IPS-18a (cell line): ENCODE measurements around the gene EFCAB12.
"Not testable (repeated sequence)": the region's sequence is repeated elsewhere in the genome, so short reads cannot be mapped to it uniquely, and the experiment has no call there.

Experiments
- H3K27ac ChIP-seq: one replicate; pipeline ENCODE4 v1.5.1; 2013; ENCODE audit warnings: low read length
- H3K27me3 ChIP-seq: one replicate; pipeline ENCODE4 v1.6.1; 2013; ENCODE audit warnings: mild to moderate bottlenecking, low read length; ENCODE audit not compliant: control insufficient read depth, insufficient read depth
- H3K36me3 ChIP-seq: one replicate; pipeline ENCODE4 v1.6.1; 2013; ENCODE audit warnings: low read depth, low read length; ENCODE audit not compliant: control insufficient read depth
- H3K4me1 ChIP-seq: one replicate; pipeline ENCODE4 v1.6.1; 2013; ENCODE audit warnings: low read depth, low read length; ENCODE audit not compliant: control insufficient read depth
- H3K4me3 ChIP-seq: one replicate; pipeline ENCODE4 v1.5.1; 2013; ENCODE audit warnings: low read length
- H3K9ac ChIP-seq: one replicate; pipeline ENCODE4 v1.6.1; 2013; ENCODE audit warnings: mild to moderate bottlenecking, low read length, moderate library complexity
- H3K9me3 ChIP-seq: one replicate; pipeline ENCODE4 v1.6.1; 2013; ENCODE audit warnings: low read depth, low read length; ENCODE audit not compliant: control insufficient read depth

Gene EFCAB12

GRCh38 chr3:129387487-129387886 is 40.9 kb downstream of the EFCAB12 start:
- Histone ChIP-seq H3K4me3 (no peak overlapping the region), H3K9me3 (no peaks in the 10 kb centered on the region), H3K27ac (no peak overlapping the region), H3K27me3 (no peaks in the 10 kb centered on the region), H3K9ac (no peak overlapping the region), H3K36me3 (peaks cover 40% of the 10 kb centered on the region), H3K4me1 (no peaks in the 10 kb centered on the region)

- no peak overlapping the region for H3K4me3 ChIP-seq
- peaks cover 35% of the 10 kb centered on the region for H3K36me3 ChIP-seq
- no peaks in the 10 kb centered on the region for H3K27me3 ChIP-seq
- H3K9me3 ChIP-seq: no peaks in the 10 kb centered on the region
- no peak overlapping the region for H3K9ac ChIP-seq
- H3K27ac ChIP-seq: no peak overlapping the region
- H3K4me1 ChIP-seq: no peaks in the 10 kb centered on the region
Measured at GRCh38 chr3:129386984-129387383, 41.5 kb downstream of the EFCAB12 start.

- H3K9ac ChIP-seq, H3K27me3 ChIP-seq, H3K27ac ChIP-seq, H3K4me1 ChIP-seq, H3K9me3 ChIP-seq, H3K4me3 ChIP-seq: not testable (repeated sequence)
- peaks cover 22% of the 10 kb centered on the region for H3K36me3 ChIP-seq
Measured at GRCh38 chr3:129385507-129385906, 42.9 kb downstream of the EFCAB12 start.

- Histone ChIP-seq H3K4me3 (no peak overlapping the region), H3K9ac (no peak overlapping the region), H3K27me3 (no peaks in the 10 kb centered on the region), H3K36me3 (peaks cover 19% of the 10 kb centered on the region), H3K27ac (no peak overlapping the region), H3K9me3 (no peaks in the 10 kb centered on the region), H3K4me1 (no peaks in the 10 kb centered on the region)
Measured at GRCh38 chr3:129384594-129385323, 43.7 kb downstream of the EFCAB12 start.

- not testable (repeated sequence) for H3K27me3 ChIP-seq, H3K9me3 ChIP-seq, H3K27ac ChIP-seq, H3K4me3 ChIP-seq, H3K4me1 ChIP-seq, H3K9ac ChIP-seq
- H3K36me3 ChIP-seq: peaks cover 13% of the 10 kb centered on the region
Measured at GRCh38 chr3:129384103-129384502, 44.3 kb downstream of the EFCAB12 start.

GRCh38 chr3:129383292-129383860 is 45.1 kb downstream of the EFCAB12 start:
- no peaks in the 10 kb centered on the region for H3K4me1 ChIP-seq
- no peak overlapping the region for H3K9ac ChIP-seq
- peaks cover 9% of the 10 kb centered on the region for H3K36me3 ChIP-seq
- no peaks in the 10 kb centered on the region for H3K9me3 ChIP-seq
- H3K27me3 ChIP-seq: no peaks in the 10 kb centered on the region
- H3K27ac ChIP-seq: no peak overlapping the region
- no peak overlapping the region for H3K4me3 ChIP-seq

GRCh38 chr3:129382366-129382765 is 46.1 kb downstream of the EFCAB12 start:
- no peak overlapping the region for H3K4me3 ChIP-seq
- H3K9ac ChIP-seq: no peak overlapping the region
- H3K9me3 ChIP-seq: no peaks in the 10 kb centered on the region
- no peaks in the 10 kb centered on the region for H3K36me3 ChIP-seq
- no peaks in the 10 kb centered on the region for H3K27me3 ChIP-seq
- H3K4me1 ChIP-seq: no peaks in the 10 kb centered on the region
- H3K27ac ChIP-seq: no peak overlapping the region

- Histone ChIP-seq H3K4me3 (no peak overlapping the region), H3K9me3 (no peaks in the 10 kb centered on the region), H3K27ac (no peak overlapping the region), H3K36me3 (no peaks in the 10 kb centered on the region), H3K9ac (no peak overlapping the region), H3K4me1 (no peaks in the 10 kb centered on the region), H3K27me3 (no peaks in the 10 kb centered on the region)
Measured at GRCh38 chr3:129379582-129380358, 48.7 kb downstream of the EFCAB12 start.

GRCh38 chr3:129378949-129379348 is 49.5 kb downstream of the EFCAB12 start:
- Histone ChIP-seq H3K9me3 (no peaks in the 10 kb centered on the region), H3K9ac (no peak overlapping the region), H3K27ac (no peak overlapping the region), H3K27me3 (no peaks in the 10 kb centered on the region), H3K4me1 (no peaks in the 10 kb centered on the region), H3K36me3 (no peaks in the 10 kb centered on the region), H3K4me3 (no peak overlapping the region)

- no peaks in the 10 kb centered on the region for H3K36me3 ChIP-seq
- no peaks in the 10 kb centered on the region for H3K9me3 ChIP-seq
- no peaks in the 10 kb centered on the region for H3K4me1 ChIP-seq
- H3K27ac ChIP-seq: no peak overlapping the region
- H3K4me3 ChIP-seq: no peak overlapping the region
- H3K27me3 ChIP-seq: no peaks in the 10 kb centered on the region
- H3K9ac ChIP-seq: no peak overlapping the region
Measured at GRCh38 chr3:129377615-129378014, 50.8 kb downstream of the EFCAB12 start.

- H3K4me3 ChIP-seq: no peak overlapping the region
- H3K27ac ChIP-seq: no peak overlapping the region
- no peaks in the 10 kb centered on the region for H3K4me1 ChIP-seq
- H3K36me3 ChIP-seq: no peaks in the 10 kb centered on the region
- no peaks in the 10 kb centered on the region for H3K9me3 ChIP-seq
- H3K9ac ChIP-seq: no peak overlapping the region
- no peaks in the 10 kb centered on the region for H3K27me3 ChIP-seq
Measured at GRCh38 chr3:129375099-129375498, 53.3 kb downstream of the EFCAB12 start.
